Spleen (tissue), 11 donors: Measurements from ENCODE around the gene MRPS16. TPM values are rescaled to one million over a fixed set of nuclear protein-coding genes. Genes with fewer than 3 reads are reported as not detected.

ENCODE experiments used
- DNase-seq: peaks from one replicate; pipeline ENCODE4 v3.0.0-alpha.2; 2020
- H3K27ac ChIP-seq, 8 donors: fragments of 200-600 bp; sonication (generic) in 7 of 8; 1 replicate in 4 of 8; 2 replicates in 4 of 8; pipeline versions ENCODE4 v1.5.0 to v1.8.0; 2016 to 2021; ENCODE audit warnings: inconsistent platforms in 4 of 8, mild to moderate bottlenecking in 4 of 8, moderate library complexity in 1 of 8
- H3K27me3 ChIP-seq, 7 donors: fragments of 200-600 bp; sonication (generic) in 6 of 7; replicated peaks in 1 of 7; 1 replicate in 4 of 7; 2 replicates in 3 of 7; pipeline versions ENCODE4 v1.5.0 to v1.8.0; 2016 to 2021; ENCODE audit warnings: inconsistent platforms in 3 of 7, mild to moderate bottlenecking in 1 of 7
- H3K36me3 ChIP-seq, 6 donors: fragments of 200-600 bp; sonication (generic) in 5 of 6; 1 replicate in 4 of 6; 2 replicates in 2 of 6; pipeline versions ENCODE4 v1.5.0 to v1.8.0; 2016 to 2021; ENCODE audit warnings: inconsistent platforms in 2 of 6
- H3K4me1 ChIP-seq, 6 donors: fragments of 200-600 bp; sonication (generic) in 5 of 6; 1 replicate in 3 of 6; 2 replicates in 3 of 6; pipeline versions ENCODE4 v1.5.0 to v1.8.0; 2016 to 2021; ENCODE audit warnings: inconsistent platforms in 3 of 6
- H3K4me3 ChIP-seq, 8 donors: fragments of 200-600 bp; sonication (generic) in 7 of 8; 1 replicate in 4 of 8; 2 replicates in 4 of 8; pipeline versions ENCODE4 v1.5.0 to v1.8.0; 2016 to 2021; ENCODE audit warnings: inconsistent platforms in 4 of 8, mild to moderate bottlenecking in 4 of 8, moderate library complexity in 2 of 8
- H3K9me3 ChIP-seq, 8 donors: fragments of 200-600 bp; sonication (generic) in 7 of 8; 1 replicate in 4 of 8; 2 replicates in 4 of 8; pipeline versions ENCODE4 v1.5.0 to v1.8.0; 2016 to 2021; ENCODE audit warnings: inconsistent platforms in 4 of 8
- CTCF ChIP-seq, 11 experiments: fragments of 200-600 bp in 7 of 11; fragments of 450-650 bp in 4 of 11; sonication (generic) in 4 of 11; IDR thresholded peaks in 8 of 11; conservative IDR thresholded peaks in 3 of 11; 1 replicate in 7 of 11; 2 replicates in 4 of 11; pipeline versions ENCODE4 v1.4.0 to v1.8.0; 2016 to 2021; ENCODE audit warnings: antibody characterized with exemption in 11 of 11, inconsistent platforms in 4 of 11, mild to moderate bottlenecking in 1 of 11
- POLR2A ChIP-seq, 3 donors: fragments of 450-650 bp; IDR thresholded peaks; one replicate each; pipeline ENCODE4 v1.5.1; 2017; ENCODE audit warnings: antibody characterized with exemption in 3 of 3, mild to moderate bottlenecking in 1 of 3
- POLR2AphosphoS5 ChIP-seq, 3 donors: sonication (generic); formaldehyde crosslinking; IDR thresholded peaks; one replicate each; pipeline ENCODE4 v1.5.1; 2017; ENCODE audit warnings: antibody characterized with exemption in 3 of 3
- WGBS, 5 donors: extraction: QIAGEN DNeasy Blood & Tissue Kit in 3 of 5; methylation state at CpG; one replicate each; pipeline versions ENCODE4 v1.1.5 to v1.1.7; 2013 to 2018; 5-methylcytosine and 5-hydroxymethylcytosine counted together
- intact Hi-C: fragments of 100-400 bp; cut with DNase I; formaldehyde crosslinking; loops from one replicate; pipeline ENCODE4 v1.15.0; 2023; ENCODE audit warnings: low total_unique reads
- polyA plus RNA-seq, 3 donors: library from polyadenylated mRNA; stranded (reverse); fragments of 200-250 nt; gene quantifications; one replicate each; pipeline ENCODE4 v1.2.1, GENCODE V29; 2013
- total RNA-seq, 7 donors: library from RNA; depleted of rRNA in 3 of 7; stranded (reverse); fragments of >200 nt in 3 of 7; fragmentation: NEBNext Ultra II Directional in 4 of 7; extraction: Animal tissue kit (Norgen Biotek cat#: 25700) in 4 of 7; gene quantifications; one replicate each; pipeline versions ENCODE4 v1.1.0 to v1.2.1, GENCODE V29; 2016 to 2021
- donor health status: healthy with polysubstance abuse.
- donor health status: DM: no; HTN: no; CAD: no; lungs with moderate emphysema.
- donor health status: DM: no; HTN: no; CAD: no.
- donor health status: Bipolar disorder and iron deficiency.
- donor health status: healthy.
- donor health status: DM: no; HTN: no; CAD: no.
- donor health status: DM: yes; HTN: yes; CAD: no.

Gene MRPS16
- total and polyA plus RNA-seq, 10 donors: 33.2 to 74.6 (median 58.2) TPM

- no peak overlapping the region for H3K4me3 ChIP-seq
- WGBS, 5 donors: 92 to 95% (median 93%) methylated on average over 7 of the region's 7 CpGs
- DNase-seq: no peak
- no peak overlapping the region for H3K27ac ChIP-seq
- H3K9me3 ChIP-seq: no peaks in the 10 kb centered on the region
- H3K4me1 ChIP-seq: no peaks in the 10 kb centered on the region
- no peak for TF ChIP-seq POLR2A (IDR thresholded peaks at IDR 0.05)
- H3K36me3 ChIP-seq: peaks cover 0 to 98% (median 39%) of the 10 kb centered on the region in 6 donors
- intact Hi-C loops: no loop called here
- H3K27me3 ChIP-seq: no peaks in the 10 kb centered on the region
These were observed 17.7 kb downstream of the MRPS16 start for GRCh38 chr10:73234695-73235094.

- no peak for DNase-seq
- H3K4me1 ChIP-seq: no peaks in the 10 kb centered on the region
- H3K4me3 ChIP-seq: no peak overlapping the region
- TF ChIP-seq CTCF (IDR thresholded peaks at IDR 0.05 in 8 of 11, conservative IDR thresholded peaks at IDR 0.05 in 3 of 11) (no peak), POLR2A (IDR thresholded peaks at IDR 0.05) (no peak), POLR2AphosphoS5 (IDR thresholded peaks at IDR 0.05) (no peak)
- H3K9me3 ChIP-seq: no peaks in the 10 kb centered on the region
- no peaks in the 10 kb centered on the region for H3K27me3 ChIP-seq
- intact Hi-C loops: no loop called here
- peaks cover 0 to 96% (median 34%) of the 10 kb centered on the region in 6 donors for H3K36me3 ChIP-seq
- WGBS, 5 donors: 84 to 95% (median 88%) methylated on average over 2 of the region's 2 CpGs
- no peak overlapping the region for H3K27ac ChIP-seq
These were observed 18.6 kb downstream of the MRPS16 start for GRCh38 chr10:73233883-73234282.

GRCh38 chr10:73232887-73233286 lies 19.6 kb downstream of the MRPS16 start:
- H3K4me3 ChIP-seq: no peak overlapping the region
- intact Hi-C loops: no loop called here
- DNase-seq: no peak
- no peaks in the 10 kb centered on the region for H3K27me3 ChIP-seq
- TF ChIP-seq POLR2A (IDR thresholded peaks at IDR 0.05) (no peak), CTCF (IDR thresholded peaks at IDR 0.05 in 8 of 11, conservative IDR thresholded peaks at IDR 0.05 in 3 of 11) (no peak), POLR2AphosphoS5 (IDR thresholded peaks at IDR 0.05) (no peak)
- peaks cover 0 to 9% (median 0%) of the 10 kb centered on the region in 6 donors for H3K4me1 ChIP-seq
- WGBS, 5 donors: 88 to 93% (median 89%) methylated on average over 8 of the region's 8 CpGs
- no peak overlapping the region for H3K27ac ChIP-seq
- H3K9me3 ChIP-seq: no peaks in the 10 kb centered on the region
- H3K36me3 ChIP-seq: peaks cover 0 to 95% (median 32%) of the 10 kb centered on the region in 6 donors

- H3K9me3 ChIP-seq: no peaks in the 10 kb centered on the region
- H3K4me3 ChIP-seq: no peak overlapping the region
- no peak overlapping the region for H3K27ac ChIP-seq
- no peak for DNase-seq
- TF ChIP-seq POLR2AphosphoS5 (IDR thresholded peaks at IDR 0.05) (no peak), CTCF (IDR thresholded peaks at IDR 0.05 in 8 of 11, conservative IDR thresholded peaks at IDR 0.05 in 3 of 11) (no peak), POLR2A (IDR thresholded peaks at IDR 0.05) (no peak)
- intact Hi-C loops: no loop called here
- H3K36me3 ChIP-seq: peaks cover 0 to 65% (median 24%) of the 10 kb centered on the region in 6 donors
- H3K27me3 ChIP-seq: no peaks in the 10 kb centered on the region
- peaks cover 0 to 11% (median 0%) of the 10 kb centered on the region in 6 donors for H3K4me1 ChIP-seq
- WGBS, 5 donors: 50 to 65% (median 59%) methylated on average over 6 of the region's 6 CpGs
These were observed 22.9 kb downstream of the MRPS16 start for GRCh38 chr10:73229567-73229966.

GRCh38 chr10:73228247-73228646 lies 24.2 kb downstream of the MRPS16 start:
- 66 to 84% (median 72%) methylated on average over 3 of the region's 3 CpGs for WGBS, 5 donors
- TF ChIP-seq POLR2AphosphoS5 (IDR thresholded peaks at IDR 0.05): no peak
- no peak for TF ChIP-seq POLR2A (IDR thresholded peaks at IDR 0.05)
- TF ChIP-seq CTCF (IDR thresholded peaks at IDR 0.05 in 8 of 11, conservative IDR thresholded peaks at IDR 0.05 in 3 of 11): no peak
- no peak overlapping the region for H3K27ac ChIP-seq

More at GRCh38 chr10:73228247-73228646, 24.2 kb downstream of the MRPS16 start:
- no peak for DNase-seq
- intact Hi-C loops: no loop called here
- Histone ChIP-seq H3K4me3 (no peak overlapping the region), H3K9me3 (no peaks in the 10 kb centered on the region), H3K27me3 (no peaks in the 10 kb centered on the region), H3K36me3 (peaks cover 0 to 54% (median 16%) of the 10 kb centered on the region in 6 donors), H3K4me1 (peaks cover 0 to 11% (median 0%) of the 10 kb centered on the region in 6 donors)
